ENCODE measurements around the gene NRCAM.

- TF ChIP-seq CTCF (IDR thresholded peaks at IDR 0.05; ENCODE audit: low read depth, low read length, missing input control) = no peak
- no peak for TF ChIP-seq JUND (IDR thresholded peaks at IDR 0.05)
- TF ChIP-seq NR2F2 (IDR thresholded peaks at IDR 0.05) = no peak
- TF ChIP-seq SP1 (IDR thresholded peaks at IDR 0.05) = no peak
- TF ChIP-seq MAX (IDR thresholded peaks at IDR 0.05) = no peak
- TF ChIP-seq FOXA2 (IDR thresholded peaks at IDR 0.05) = no peak
- TF ChIP-seq REST (IDR thresholded peaks at IDR 0.05) = no peak
- no peak for TF ChIP-seq RAD21 (IDR thresholded peaks at IDR 0.05)
Observed at GRCh38 chr7:108329514-108329913, 126.7 kb downstream of the NRCAM start.

Data from liver (tissue), 3 donors.